B cell (primary cell): ENCODE results near the gene CRTC1. TPM values are rescaled to one million over a fixed set of nuclear protein-coding genes. Genes with fewer than 3 reads are reported as not detected.

Experiments
- ATAC-seq: fragments of 200-7000 bp; cut with Tn5 transposase; one replicate; pipeline ENCODE4 v1.10.0; 2021; ENCODE audit warnings: low read depth, mild to moderate bottlenecking, moderate number of reproducible peaks, moderate library complexity
- CTCF ChIA-PET: fragments of 350-600 bp; sonication (Branson Sonifier 250); formaldehyde crosslinking; loops from one replicate; lab custom pipeline; 2021; ENCODE audit warnings: antibody characterized with exemption, inconsistent platforms; lab: Charles Lee
- POLR2A ChIA-PET: fragments of 350-600 bp; sonication (Branson Sonifier 250); formaldehyde crosslinking; loops from one replicate; lab custom pipeline; 2021; ENCODE audit warnings: antibody characterized with exemption; lab: Charles Lee
- DNase-seq: peaks from one replicate; pipeline ENCODE4 v3.0.0; 2013
- H2AFZ ChIP-seq: 2 replicates; pipeline ENCODE4 v1.6.1; 2012; ENCODE audit warnings: mild to moderate bottlenecking, low read depth, low read length; ENCODE audit not compliant: insufficient read depth, poor library complexity, severe bottlenecking
- H3K27ac ChIP-seq, 2 donors: 1 replicate in 1 of 2; 2 replicates in 1 of 2; pipeline ENCODE4 v1.5.1; 2012 to 2013; ENCODE audit warnings: low read length in 2 of 2, mild to moderate bottlenecking in 2 of 2, moderate library complexity in 1 of 2
- H3K27me3 ChIP-seq, 4 experiments: fragments of 200-600 bp in 1 of 4; sonication (generic) in 1 of 4; replicated peaks in 1 of 4; 1 replicate in 2 of 4; 2 replicates in 2 of 4; pipeline versions ENCODE4 v1.6.1 to v1.7.0; 2013 to 2016; ENCODE audit warnings: low read length in 3 of 4, mild to moderate bottlenecking in 2 of 4, mixed read lengths in 1 of 4, moderate library complexity in 1 of 4; ENCODE audit not compliant: insufficient read depth in 4 of 4, control insufficient read depth in 3 of 4; ENCODE audit errors: control extremely low read depth in 1 of 4
- H3K36me3 ChIP-seq, 2 experiments: replicated peaks in 1 of 2; 1 replicate in 1 of 2; 2 replicates in 1 of 2; pipeline versions ENCODE4 v1.6.1 to v1.7.1; 2013; ENCODE audit warnings: low read length in 1 of 2; ENCODE audit not compliant: insufficient read depth in 2 of 2, control insufficient read depth in 1 of 2; ENCODE audit errors: control extremely low read depth in 1 of 2, extremely low read depth in 1 of 2
- H3K4me1 ChIP-seq, 2 donors: fragments of 200-600 bp in 1 of 2; sonication (generic) in 1 of 2; 1 replicate in 1 of 2; 2 replicates in 1 of 2; pipeline versions ENCODE4 v1.5.1 to v1.6.1; 2013 to 2017; ENCODE audit warnings: low read length in 2 of 2; ENCODE audit not compliant: control insufficient read depth in 2 of 2, insufficient read depth in 2 of 2
- H3K4me2 ChIP-seq: replicated peaks from 2 replicates; pipeline ENCODE3; 2012; ENCODE audit warnings: mild to moderate bottlenecking, low read depth, low read length; ENCODE audit not compliant: poor library complexity, severe bottlenecking
- H3K4me3 ChIP-seq, 5 experiments: fragments of 200-600 bp in 1 of 5; sonication (generic) in 1 of 5; 1 replicate in 3 of 5; 2 replicates in 2 of 5; pipeline versions ENCODE4 v1.5.1 to v1.7.0; 2011 to 2016; ENCODE audit warnings: low read length in 4 of 5, mild to moderate bottlenecking in 4 of 5, low read depth in 2 of 5, control low read depth in 1 of 5, moderate library complexity in 1 of 5; ENCODE audit not compliant: insufficient read depth in 1 of 5; ENCODE audit errors: control extremely low read depth in 1 of 5, extremely low read depth in 1 of 5
- H3K79me2 ChIP-seq: fragments of 200-600 bp; sonication (generic); one replicate; pipeline ENCODE4 v1.6.0; 2016; ENCODE audit warnings: low read length; ENCODE audit not compliant: control insufficient read depth, insufficient read depth
- H3K9ac ChIP-seq: fragments of 200-600 bp; sonication (generic); 2 replicates; pipeline ENCODE4 v1.6.1; 2017; ENCODE audit warnings: mild to moderate bottlenecking, low read length, moderate library complexity
- H3K9me3 ChIP-seq, 3 donors: one replicate each; pipeline versions ENCODE4 v1.6.1 to v1.7.1; 2013; ENCODE audit warnings: low read length in 2 of 3; ENCODE audit not compliant: control insufficient read depth in 2 of 3, insufficient read depth in 1 of 3; ENCODE audit errors: control extremely low read depth in 1 of 3
- H4K20me1 ChIP-seq: 2 replicates; pipeline ENCODE4 v1.6.0; 2012; ENCODE audit warnings: mild to moderate bottlenecking, low read length; ENCODE audit not compliant: insufficient read depth, control insufficient read depth, poor library complexity, severe bottlenecking
- H3K27ac Mint-ChIP-seq: one replicate; pipeline ENCODE4 v1.8.0; 2021; ENCODE audit warnings: mixed read lengths
- H3K27me3 Mint-ChIP-seq: one replicate; pipeline ENCODE4 v1.8.0; 2021; ENCODE audit warnings: mixed read lengths
- H3K4me1 Mint-ChIP-seq: one replicate; pipeline ENCODE4 v1.8.0; 2021; ENCODE audit warnings: mixed read lengths
- H3K4me3 Mint-ChIP-seq: one replicate; pipeline ENCODE4 v1.8.0; 2021; ENCODE audit warnings: mixed read lengths
- H3K9me3 Mint-ChIP-seq: one replicate; pipeline ENCODE4 v1.8.0; 2022; ENCODE audit warnings: mixed read lengths; ENCODE audit not compliant: insufficient read depth
- CTCF ChIP-seq: fragments of 200-600 bp; IDR thresholded peaks from one replicate; pipeline ENCODE4 v1.8.0; 2022; ENCODE audit warnings: antibody characterized with exemption, mild to moderate bottlenecking
- EZH2 ChIP-seq: IDR thresholded peaks from 2 replicates; pipeline ENCODE4 v1.6.1; 2012; ENCODE audit warnings: borderline replicate concordance, low read depth, mild to moderate bottlenecking, moderate library complexity, low read length; ENCODE audit not compliant: insufficient read depth, poor library complexity, severe bottlenecking
- WGBS: methylation state at CpG from one replicate; pipeline ENCODE4 v1.1.5; 2013; ENCODE audit warnings: missing lambda C conversion rate; ENCODE audit not compliant: insufficient coverage; 5-methylcytosine and 5-hydroxymethylcytosine counted together
- intact Hi-C: fragments of 100-400 bp; cut with micrococcal nuclease; formaldehyde crosslinking; loops from one replicate; pipeline ENCODE4 v1.10.0; 2022
- polyA plus RNA-seq: library from polyadenylated mRNA; depleted of rRNA; stranded (reverse); fragments of >200 nt; gene quantifications from 2 replicates; pipeline ENCODE4 v1.2.3, GENCODE V29; 2012
- total RNA-seq, 2 donors: library from RNA; stranded (reverse); fragments of 120-200 nt in 1 of 2; gene quantifications; 1 replicate in 1 of 2; 2 replicates in 1 of 2; pipeline versions ENCODE4 v1.2.3 to v1.2.4, GENCODE V29; 2013 to 2022

Gene CRTC1
- total and polyA plus RNA-seq, 2 donors (not counting 1 experiment from before 2014, with no cell fraction given): 15.9 to 30.1 TPM

- Mint-ChIP-seq H3K4me3 (no peak overlapping the region), H3K4me1 (peaks cover 19% of the 10 kb centered on the region), H3K27ac (no peak overlapping the region), H3K27me3 (peaks cover 46% of the 10 kb centered on the region), H3K9me3 (no peaks in the 10 kb centered on the region)
- ATAC-seq: no peak
- H3K4me2 ChIP-seq: no peak overlapping the region
- H4K20me1 ChIP-seq: peaks cover 4% of the 10 kb centered on the region
- H3K9ac ChIP-seq: no peak overlapping the region
- no peaks in the 10 kb centered on the region for H3K36me3 ChIP-seq
- no peak overlapping the region for H2AFZ ChIP-seq
- intact Hi-C loops: no loop called here
- no peak overlapping the region for H3K4me3 ChIP-seq
- 67% methylated on average over 2 of the region's 5 CpGs for WGBS
- peaks cover 22 to 23% of the 10 kb centered on the region in 2 donors for H3K4me1 ChIP-seq
- TF ChIP-seq CTCF: no peak
- TF ChIP-seq EZH2: no peak
- ChIA-PET CTCF (no interaction called here), POLR2A (no interaction called here)
- H3K9me3 ChIP-seq: peaks cover 0 to 29% (median 0%) of the 10 kb centered on the region in 3 donors
- DNase-seq: no peak
- H3K27me3 ChIP-seq: peaks cover 0 to 66% (median 17%) of the 10 kb centered on the region in 4 experiments
- H3K79me2 ChIP-seq: no peaks in the 10 kb centered on the region
- H3K27ac ChIP-seq: no peak overlapping the region
Measured at GRCh38 chr19:18794029-18794313, 110.5 kb downstream of the CRTC1 start.

GRCh38 chr19:18794692-18795091, 111.2 kb downstream of the CRTC1 start:
- TF ChIP-seq EZH2 (no peak), CTCF (no peak)
- no peak for DNase-seq
- intact Hi-C loops: no loop called here
- Mint-ChIP-seq H3K9me3 (no peaks in the 10 kb centered on the region), H3K4me1 (peaks cover 12% of the 10 kb centered on the region), H3K4me3 (no peak overlapping the region), H3K27ac (no peak overlapping the region), H3K27me3 (peaks cover 40% of the 10 kb centered on the region)
- ChIA-PET CTCF (no interaction called here), POLR2A (no interaction called here)
- ATAC-seq: no peak
- H3K9me3 ChIP-seq: peaks cover 0 to 29% (median 0%) of the 10 kb centered on the region in 3 donors
- no peaks in the 10 kb centered on the region for H3K36me3 ChIP-seq
- H3K9ac ChIP-seq: no peak overlapping the region
- no peak overlapping the region for H3K4me3 ChIP-seq
- no peaks in the 10 kb centered on the region for H4K20me1 ChIP-seq
- no peak overlapping the region for H3K4me2 ChIP-seq
- H3K4me1 ChIP-seq: peaks cover 14 to 15% of the 10 kb centered on the region in 2 donors
- no peak overlapping the region for H3K27ac ChIP-seq
- 100% methylated on average over 4 of the region's 6 CpGs for WGBS
- H2AFZ ChIP-seq: no peak overlapping the region
- no peaks in the 10 kb centered on the region for H3K79me2 ChIP-seq
- peaks cover 0 to 62% (median 12%) of the 10 kb centered on the region in 4 experiments for H3K27me3 ChIP-seq
